BJ (cell line): Measurements from ENCODE around the gene RIMKLA. TPM values are rescaled to one million over a fixed set of nuclear protein-coding genes. Genes with fewer than 3 reads are reported as not detected.

Experiments
- CTCF ChIA-PET: fragments of 350-600 bp; formaldehyde crosslinking; extraction: SDS; loops from one replicate; lab custom pipeline; 2021; ENCODE audit warnings: antibody characterized with exemption, inconsistent platforms; lab: Yijun Ruan, JAX
- POLR2A ChIA-PET: fragments of 300-600 bp; sonication (Branson Sonifier 250); formaldehyde crosslinking; extraction: SDS; loops from one replicate; lab custom pipeline; 2021; ENCODE audit warnings: antibody characterized with exemption; lab: Charles Lee
- DNase-seq: peaks from one replicate; pipeline ENCODE4 v3.0.0-alpha.2; 2011; ENCODE audit warnings: low read depth
- H3K27me3 ChIP-seq: 2 replicates; pipeline ENCODE4 v1.6.0; 2011; ENCODE audit warnings: low read length; ENCODE audit not compliant: control insufficient read depth, insufficient read depth
- H3K36me3 ChIP-seq: 2 replicates; pipeline ENCODE4 v1.5.1; 2011; ENCODE audit warnings: low read length; ENCODE audit not compliant: control insufficient read depth, insufficient read depth
- H3K4me3 ChIP-seq: 2 replicates; pipeline ENCODE4 v1.5.1; 2011; ENCODE audit warnings: low read depth, mild to moderate bottlenecking, control low read depth, low read length
- polyA plus RNA-seq: library from polyadenylated mRNA; depleted of rRNA; stranded (reverse); fragments of >200 nt; gene quantifications from 2 replicates; pipeline ENCODE4 v1.2.3, GENCODE V29; 2011; rRNA removed
- TF ChIP-seq, protein P1 (sequence below): IDR thresholded peaks from 2 replicates; pipeline ENCODE4 v1.5.1; 2011; ENCODE audit warnings: low read depth, mild to moderate bottlenecking, control low read depth, inconsistent platforms, low read length, moderate library complexity; ENCODE audit not compliant: insufficient read depth

The RIMKLA gene
- polyA plus RNA-seq, 1 experiment: 0.02 TPM

DNA sequence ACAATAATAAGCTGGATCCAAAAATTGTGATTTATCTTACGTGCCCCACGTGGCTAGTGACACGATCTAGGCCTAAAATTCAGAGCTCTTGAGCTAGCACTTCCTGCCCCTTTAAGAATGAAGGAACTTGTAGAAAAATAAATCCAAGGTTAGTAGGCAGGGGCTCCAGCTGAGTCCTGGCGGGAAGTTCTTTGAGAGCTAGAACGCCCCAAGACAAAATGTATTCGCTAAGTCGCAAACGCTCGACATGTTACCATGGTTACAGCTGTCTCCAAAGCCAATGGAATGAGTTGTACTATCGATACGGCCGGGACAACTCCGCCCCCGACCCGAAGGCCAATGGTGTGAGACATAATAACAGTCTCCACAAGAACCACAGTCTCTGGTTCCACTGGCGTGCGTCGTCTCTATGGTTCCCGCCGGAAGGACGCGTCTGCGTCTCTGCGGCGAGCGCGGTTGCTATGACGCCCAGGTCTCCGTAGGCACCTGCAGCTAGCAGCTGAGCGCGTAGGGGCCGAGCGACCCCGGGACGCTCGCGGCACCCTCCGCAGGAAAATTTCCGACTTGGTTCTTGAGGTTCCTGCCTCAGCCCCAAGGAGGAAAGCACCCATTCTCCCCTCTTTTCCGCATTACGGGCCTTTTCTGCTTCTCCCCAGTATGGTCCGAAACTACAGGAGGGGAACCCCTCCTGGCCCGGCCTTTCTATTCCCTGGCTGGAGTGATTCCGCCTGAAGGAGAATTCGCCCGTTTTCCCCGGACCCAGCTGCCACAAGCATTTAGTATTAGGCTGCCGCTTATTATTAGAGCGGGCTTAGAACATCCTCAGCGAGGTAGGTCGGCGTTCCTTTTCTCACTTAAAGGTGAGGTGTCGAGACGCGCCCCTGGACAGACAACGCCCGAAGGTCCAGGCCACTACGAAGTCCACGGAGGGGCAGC is 82.5 kb downstream of the RIMKLA start, which contains the start of gene CCDC30:
TSS of gene CCDC30 (plus strand) at position 459 of the 936 bp plus-strand sequence. CDS start 17,266 bp downstream, outside the sequence.
- Histone ChIP-seq H3K4me3 (peak within 1 kb of the TSS; percentile 80), H3K27me3 (no peaks in the 10 kb centered on the region), H3K36me3 (no peaks in the 10 kb centered on the region; the same call in 1 of the 2 replicates)
- CTCF ChIA-PET: interaction anchor here (1.2 to 1.4 kb wide), 2 partner anchors 9 to 290 kb away, joined by 3 to 5 read pairs; no protein-coding TSS in a partner anchor
- POLR2A ChIA-PET: no interaction called here
- DNase-seq: peak; percentile 93
- TF ChIP-seq, protein P1, sequence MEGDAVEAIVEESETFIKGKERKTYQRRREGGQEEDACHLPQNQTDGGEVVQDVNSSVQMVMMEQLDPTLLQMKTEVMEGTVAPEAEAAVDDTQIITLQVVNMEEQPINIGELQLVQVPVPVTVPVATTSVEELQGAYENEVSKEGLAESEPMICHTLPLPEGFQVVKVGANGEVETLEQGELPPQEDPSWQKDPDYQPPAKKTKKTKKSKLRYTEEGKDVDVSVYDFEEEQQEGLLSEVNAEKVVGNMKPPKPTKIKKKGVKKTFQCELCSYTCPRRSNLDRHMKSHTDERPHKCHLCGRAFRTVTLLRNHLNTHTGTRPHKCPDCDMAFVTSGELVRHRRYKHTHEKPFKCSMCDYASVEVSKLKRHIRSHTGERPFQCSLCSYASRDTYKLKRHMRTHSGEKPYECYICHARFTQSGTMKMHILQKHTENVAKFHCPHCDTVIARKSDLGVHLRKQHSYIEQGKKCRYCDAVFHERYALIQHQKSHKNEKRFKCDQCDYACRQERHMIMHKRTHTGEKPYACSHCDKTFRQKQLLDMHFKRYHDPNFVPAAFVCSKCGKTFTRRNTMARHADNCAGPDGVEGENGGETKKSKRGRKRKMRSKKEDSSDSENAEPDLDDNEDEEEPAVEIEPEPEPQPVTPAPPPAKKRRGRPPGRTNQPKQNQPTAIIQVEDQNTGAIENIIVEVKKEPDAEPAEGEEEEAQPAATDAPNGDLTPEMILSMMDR: no peak

DNA sequence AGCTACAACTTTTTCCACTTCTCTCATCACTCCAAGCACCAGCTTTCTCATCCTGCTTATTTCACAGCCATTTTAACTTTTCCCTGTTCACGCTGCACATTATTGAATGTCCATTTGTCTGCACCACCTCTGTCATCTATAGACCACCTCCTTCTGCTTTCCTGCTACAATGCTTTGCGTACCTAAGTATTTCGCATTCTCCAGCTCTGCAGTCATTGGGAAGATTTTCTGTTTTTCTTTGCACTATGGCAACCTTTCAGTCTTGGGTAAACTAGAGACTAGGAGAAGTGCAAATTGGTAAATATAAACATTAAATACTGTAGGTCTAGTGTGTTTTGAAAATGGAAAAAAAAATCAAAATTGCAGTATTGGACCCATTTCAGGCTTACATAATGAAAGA is 83.3 kb downstream of the RIMKLA start:
- Histone ChIP-seq H3K36me3 (no peaks in the 10 kb centered on the region; the same call in 1 of the 2 replicates), H3K4me3 (peak overlapping the region; percentile 80; the same call in 1 of the 2 replicates), H3K27me3 (no peaks in the 10 kb centered on the region)
- POLR2A ChIA-PET: no interaction called here
- CTCF ChIA-PET: interaction anchor here (1.2 to 1.4 kb wide), 2 partner anchors 8 to 291 kb away, joined by 3 to 5 read pairs; no protein-coding TSS in a partner anchor
- TF ChIP-seq, protein P1: no peak
- DNase-seq: no peak

GRCh38 chr1:42466030-42466429 is 85.4 kb downstream of the RIMKLA start:
- DNase-seq: no peak
- H3K36me3 ChIP-seq: no peaks in the 10 kb centered on the region
- POLR2A ChIA-PET: no interaction called here
- no peak overlapping the region for H3K4me3 ChIP-seq
- CTCF ChIA-PET: no interaction called here
- TF ChIP-seq, protein P1: no peak
- H3K27me3 ChIP-seq: no peaks in the 10 kb centered on the region

- Histone ChIP-seq H3K27me3 (no peaks in the 10 kb centered on the region), H3K36me3 (no peaks in the 10 kb centered on the region), H3K4me3 (no peak overlapping the region)
- POLR2A ChIA-PET: no interaction called here
- TF ChIP-seq, protein P1: no peak
- CTCF ChIA-PET: interaction anchor here (0.6 to 0.7 kb wide), 2 partner anchors 12 to 162 kb away, joined by 3 to 5 read pairs; no protein-coding TSS in a partner anchor
- no peak for DNase-seq
Measured at GRCh38 chr1:42469727-42470126, 89.1 kb downstream of the RIMKLA start.

Other genes starting within 250 kb of the RIMKLA start
- not detected in 2 replicates for gene GUCA2B, start 227.4 kb upstream of the RIMKLA start, polyA plus RNA-seq
- not detected in 2 replicates for gene GUCA2A, start 216.0 kb upstream of the RIMKLA start, polyA plus RNA-seq
- 22.9 and 27.0 TPM in 2 replicates for gene FOXJ3, start 45.6 kb upstream of the RIMKLA start, polyA plus RNA-seq
- 0.66 and 1.3 TPM in 2 replicates for gene ZMYND12, start 75.2 kb downstream of the RIMKLA start, polyA plus RNA-seq
- gene PPCS, start 75.8 kb downstream of the RIMKLA start, polyA plus RNA-seq: 27.1 and 30.6 TPM in 2 replicates
- 0.26 and 0.38 TPM in 2 replicates for gene CCDC30, start 82.5 kb downstream of the RIMKLA start, polyA plus RNA-seq